Right renal cortex interstitium (tissue), 3 donors: ENCODE measurements around the gene BMP8A. TPM values are rescaled to one million over a fixed set of nuclear protein-coding genes. Genes with fewer than 3 reads are reported as not detected.
"Not testable (repeated sequence)": the region's sequence is repeated elsewhere in the genome, so short reads cannot be mapped to it uniquely, and the experiment has no call there.

ENCODE experiments used
- DNase-seq, 3 donors: peaks; one replicate each; pipeline ENCODE4 v3.0.0-alpha.2; 2013; ENCODE audit warnings: low read depth in 3 of 3, low spot score in 2 of 3
- polyA plus RNA-seq, 3 donors: library from polyadenylated mRNA; unstranded; fragments of 120-200 nt; gene quantifications; one replicate each; pipeline ENCODE4 v1.2.1, GENCODE V29; 2013; ENCODE audit not compliant: insufficient read length in 3 of 3

Gene BMP8A
- under 1 TPM; 0.18 to 0.39 (median 0.33) TPM for polyA plus RNA-seq

- DNase-seq, result no peak
Measured at GRCh38 chr1:39491146-39491921, at the start of gene BMP8A. TSS of gene BMP8A (plus strand) at chr1:39491636. CDS start at chr1:39491992, 356 bp downstream.

- DNase-seq, result no peak
Measured at GRCh38 chr1:39441797-39442196, 49.6 kb upstream of the BMP8A start.

- no peak for DNase-seq
Measured at GRCh38 chr1:39445573-39445972, 45.9 kb upstream of the BMP8A start.

- no peak for DNase-seq
Measured at GRCh38 chr1:39446986-39447567, 44.4 kb upstream of the BMP8A start.

GRCh38 chr1:39450041-39450440 lies 41.4 kb upstream of the BMP8A start:
- DNase-seq, result not testable (repeated sequence)

GRCh38 chr1:39450956-39451606 lies 40.4 kb upstream of the BMP8A start:
- DNase-seq, result no peak

GRCh38 chr1:39452081-39452480 lies 39.4 kb upstream of the BMP8A start:
- no peak for DNase-seq

- DNase-seq, result no peak
Measured at GRCh38 chr1:39452540-39452939, 38.9 kb upstream of the BMP8A start.

GRCh38 chr1:39453603-39454002 lies 37.8 kb upstream of the BMP8A start:
- no peak for DNase-seq

GRCh38 chr1:39458991-39459390 lies 32.4 kb upstream of the BMP8A start:
- DNase-seq, result no peak

- no peak for DNase-seq
Measured at GRCh38 chr1:39462074-39462473, 29.4 kb upstream of the BMP8A start.

GRCh38 chr1:39466413-39467107 lies 24.9 kb upstream of the BMP8A start:
- DNase-seq, result no peak

- DNase-seq, result peak in 2 of 3 donors; percentile 25 to 29
Measured at GRCh38 chr1:39467108-39467720, 24.2 kb upstream of the BMP8A start.

GRCh38 chr1:39469150-39469549 lies 22.3 kb upstream of the BMP8A start:
- DNase-seq, result no peak

GRCh38 chr1:39470040-39470439 lies 21.4 kb upstream of the BMP8A start:
- DNase-seq, result no peak

- DNase-seq, result no peak
Measured at GRCh38 chr1:39472826-39473225, 18.6 kb upstream of the BMP8A start.

GRCh38 chr1:39473324-39473723 lies 18.1 kb upstream of the BMP8A start:
- no peak for DNase-seq

- DNase-seq, result no peak
Measured at GRCh38 chr1:39474810-39475209, 16.6 kb upstream of the BMP8A start.

GRCh38 chr1:39475551-39475950 lies 15.9 kb upstream of the BMP8A start:
- DNase-seq, result not testable (repeated sequence)

- DNase-seq, result no peak
Measured at GRCh38 chr1:39478126-39478915, 13.1 kb upstream of the BMP8A start.
